Stimulated activated CD4-positive, alpha-beta T cell treated with anti-CD3 and anti-CD28 coated beads, TNF-alpha, amount 100 ng/mL, for 1 hour (primary cell): ENCODE results near the gene ATP6V1B1.
A peak's percentile ranks its signal among the peaks of the same experiment; 100 is the strongest.

Source experiments
- DNase-seq, 3 donors: peaks; one replicate each; pipeline ENCODE4 v3.0.0-alpha.2; 2020; ENCODE audit warnings: low read depth in 3 of 3, low spot score in 1 of 3

The ATP6V1B1 gene

GRCh38 chr2:70943205-70943871, 7.6 kb downstream of the ATP6V1B1 start:
- DNase-seq: no peak

GRCh38 chr2:70944111-70944690, 8.5 kb downstream of the ATP6V1B1 start:
- DNase-seq: no peak

GRCh38 chr2:70946832-70947442, 11.2 kb downstream of the ATP6V1B1 start:
- DNase-seq: no peak

- DNase-seq: no peak
These were observed 12.0 kb downstream of the ATP6V1B1 start for GRCh38 chr2:70947556-70948184.

GRCh38 chr2:70948337-70949003, 12.8 kb downstream of the ATP6V1B1 start:
- peak; percentile 24 to 70 (median 43) for DNase-seq

GRCh38 chr2:70949086-70949485, 13.4 kb downstream of the ATP6V1B1 start:
- DNase-seq: no peak

- no peak for DNase-seq
These were observed 19.2 kb downstream of the ATP6V1B1 start for GRCh38 chr2:70954886-70955285.

GRCh38 chr2:70956141-70956540, 20.4 kb downstream of the ATP6V1B1 start:
- DNase-seq: no peak

GRCh38 chr2:70957798-70958197, 22.1 kb downstream of the ATP6V1B1 start:
- DNase-seq: no peak

- no peak for DNase-seq
These were observed 23.1 kb downstream of the ATP6V1B1 start for GRCh38 chr2:70958759-70959158.

GRCh38 chr2:70959271-70959761, 23.6 kb downstream of the ATP6V1B1 start:
- DNase-seq: no peak

GRCh38 chr2:70959851-70960832, 24.4 kb downstream of the ATP6V1B1 start:
- no peak for DNase-seq

- DNase-seq: no peak
These were observed 25.3 kb downstream of the ATP6V1B1 start for GRCh38 chr2:70960833-70961647.

- DNase-seq: no peak
These were observed 25.9 kb downstream of the ATP6V1B1 start for GRCh38 chr2:70961648-70961994.

GRCh38 chr2:70962211-70962884, 26.6 kb downstream of the ATP6V1B1 start:
- no peak for DNase-seq

GRCh38 chr2:70962885-70963878, 27.5 kb downstream of the ATP6V1B1 start:
- no peak for DNase-seq

- DNase-seq: no peak
These were observed 28.4 kb downstream of the ATP6V1B1 start for GRCh38 chr2:70964133-70964532.
